Stimulated activated CD8-positive, alpha-beta memory T cell treated with anti-CD3 and anti-CD28 coated beads, Interleukin-12 subunit alpha, Interleukin-12 subunit beta, amount 100 ng/mL, for 24 hours (primary cell): ENCODE data around the gene PCDHB16.
"Not testable (repeated sequence)": the region's sequence is repeated elsewhere in the genome, so short reads cannot be mapped to it uniquely, and the experiment has no call there.

Experiments used
- DNase-seq: peaks from one replicate; pipeline ENCODE4 v3.0.0-alpha.2; 2020; ENCODE audit errors: extremely low read depth

PCDHB16 gene

DNA sequence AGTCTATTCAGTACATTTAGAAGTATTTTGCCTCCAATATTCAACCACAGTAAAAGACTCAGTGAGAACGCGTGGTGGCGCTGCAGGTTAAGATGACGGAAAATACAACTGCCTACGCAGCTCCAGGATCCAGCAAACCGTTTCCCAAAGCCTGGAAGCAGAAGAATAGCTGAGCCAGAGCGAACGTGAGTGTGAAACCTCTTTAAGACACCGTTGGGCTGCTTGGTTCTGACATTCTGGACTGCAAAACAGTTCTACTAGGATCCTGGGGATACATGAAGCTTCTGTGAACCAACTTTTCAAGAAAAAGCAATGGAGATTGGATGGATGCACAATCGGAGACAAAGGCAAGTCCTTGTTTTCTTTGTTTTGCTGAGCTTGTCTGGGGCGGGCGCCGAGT is at the start of gene PCDHB16:
TSS of gene PCDHB16 (plus strand) at position 140 of the 400 bp plus-strand sequence. CDS start at position 313, 173 bp downstream.
- no peak for DNase-seq

DNA sequence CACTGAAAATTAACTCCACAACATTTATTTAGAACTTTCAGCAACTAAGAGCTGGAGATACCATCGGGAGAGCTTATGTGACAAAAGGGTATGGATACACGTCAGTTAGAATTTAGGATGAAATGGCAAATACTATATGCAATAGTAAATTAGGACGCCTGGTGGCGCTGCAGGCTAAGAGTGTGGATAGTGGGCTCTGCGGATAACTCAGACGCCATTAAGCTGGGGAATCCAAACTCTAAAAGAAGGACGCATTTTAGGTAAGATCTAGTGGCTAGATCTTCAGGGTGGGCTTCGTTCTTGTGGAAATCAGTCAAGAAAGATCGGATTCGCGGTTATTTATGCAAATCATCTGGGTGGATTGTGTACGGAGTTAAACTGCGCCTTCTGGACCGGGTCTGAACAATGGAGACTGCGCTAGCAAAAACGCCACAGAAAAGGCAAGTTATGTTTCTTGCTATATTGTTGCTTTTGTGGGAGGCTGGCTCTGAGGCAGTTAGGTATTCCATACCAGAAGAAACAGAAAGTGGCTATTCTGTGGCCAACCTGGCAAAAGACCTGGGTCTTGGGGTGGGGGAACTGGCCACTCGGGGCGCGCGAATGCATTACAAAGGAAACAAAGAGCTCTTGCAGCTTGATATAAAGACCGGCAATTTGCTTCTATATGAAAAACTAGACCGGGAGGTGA is 47.0 kb upstream of the PCDHB16 start, which contains the start of gene PCDHB5:
TSS of gene PCDHB5 (plus strand) at position 177 of the 688 bp plus-strand sequence. CDS start at position 406, 229 bp downstream.
- DNase-seq = no peak

DNA sequence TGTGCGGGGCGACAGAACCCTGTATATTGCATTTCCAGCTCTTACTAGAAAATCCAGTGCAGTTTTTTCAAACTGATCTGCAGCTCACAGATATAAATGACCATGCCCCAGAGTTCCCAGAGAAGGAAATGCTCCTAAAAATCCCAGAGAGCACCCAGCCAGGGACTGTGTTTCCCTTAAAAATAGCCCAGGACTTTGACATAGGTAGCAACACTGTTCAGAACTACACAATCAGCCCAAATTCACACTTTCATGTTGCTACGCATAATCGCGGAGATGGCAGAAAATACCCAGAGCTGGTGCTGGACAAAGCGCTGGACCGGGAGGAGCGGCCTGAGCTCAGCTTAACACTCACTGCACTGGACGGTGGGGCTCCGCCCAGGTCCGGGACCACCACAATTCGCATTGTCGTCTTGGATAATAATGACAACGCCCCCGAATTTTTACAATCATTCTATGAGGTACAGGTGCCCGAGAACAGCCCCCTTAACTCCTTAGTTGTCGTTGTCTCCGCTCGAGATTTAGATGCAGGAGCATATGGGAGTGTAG is 46.4 kb upstream of the PCDHB16 start:
- DNase-seq = no peak

DNA sequence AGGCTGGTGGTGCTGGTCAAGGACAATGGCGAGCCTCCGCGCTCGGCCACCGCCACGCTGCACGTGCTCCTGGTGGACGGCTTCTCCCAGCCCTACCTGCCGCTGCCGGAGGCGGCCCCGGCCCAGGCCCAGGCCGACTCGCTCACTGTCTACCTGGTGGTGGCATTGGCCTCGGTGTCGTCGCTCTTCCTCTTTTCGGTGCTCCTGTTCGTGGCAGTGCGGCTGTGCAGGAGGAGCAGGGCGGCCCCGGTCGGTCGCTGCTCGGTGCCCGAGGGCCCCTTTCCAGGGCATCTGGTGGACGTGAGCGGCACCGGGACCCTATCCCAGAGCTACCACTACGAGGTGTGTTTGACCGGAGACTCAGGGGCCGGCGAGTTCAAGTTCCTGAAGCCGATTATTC is 44.8 kb upstream of the PCDHB16 start:
- DNase-seq = not testable (repeated sequence)

DNA sequence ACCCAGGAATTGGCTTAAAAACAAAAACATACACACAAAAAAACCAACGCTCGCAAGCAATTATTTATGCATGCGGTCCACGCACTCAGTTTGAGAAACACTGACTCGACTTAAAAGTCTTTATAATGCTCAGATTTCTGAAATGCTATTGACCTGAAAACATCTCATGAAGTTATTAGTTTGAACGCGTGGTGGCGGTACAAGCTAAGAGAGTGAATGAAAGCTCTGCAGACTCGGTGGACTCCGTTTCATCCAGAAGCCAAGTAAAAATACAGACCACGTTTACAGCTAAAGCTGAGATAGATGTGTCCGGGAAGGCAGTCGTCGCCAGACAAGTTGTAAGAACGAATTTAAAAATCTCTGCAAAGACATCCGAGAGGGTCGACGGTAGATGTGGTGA is 32.4 kb upstream of the PCDHB16 start, which contains the start of gene PCDHB6:
TSS of gene PCDHB6 (plus strand) at position 246 of the 400 bp plus-strand sequence. CDS start 201 bp downstream, outside the sequence.
- no peak for DNase-seq

DNA sequence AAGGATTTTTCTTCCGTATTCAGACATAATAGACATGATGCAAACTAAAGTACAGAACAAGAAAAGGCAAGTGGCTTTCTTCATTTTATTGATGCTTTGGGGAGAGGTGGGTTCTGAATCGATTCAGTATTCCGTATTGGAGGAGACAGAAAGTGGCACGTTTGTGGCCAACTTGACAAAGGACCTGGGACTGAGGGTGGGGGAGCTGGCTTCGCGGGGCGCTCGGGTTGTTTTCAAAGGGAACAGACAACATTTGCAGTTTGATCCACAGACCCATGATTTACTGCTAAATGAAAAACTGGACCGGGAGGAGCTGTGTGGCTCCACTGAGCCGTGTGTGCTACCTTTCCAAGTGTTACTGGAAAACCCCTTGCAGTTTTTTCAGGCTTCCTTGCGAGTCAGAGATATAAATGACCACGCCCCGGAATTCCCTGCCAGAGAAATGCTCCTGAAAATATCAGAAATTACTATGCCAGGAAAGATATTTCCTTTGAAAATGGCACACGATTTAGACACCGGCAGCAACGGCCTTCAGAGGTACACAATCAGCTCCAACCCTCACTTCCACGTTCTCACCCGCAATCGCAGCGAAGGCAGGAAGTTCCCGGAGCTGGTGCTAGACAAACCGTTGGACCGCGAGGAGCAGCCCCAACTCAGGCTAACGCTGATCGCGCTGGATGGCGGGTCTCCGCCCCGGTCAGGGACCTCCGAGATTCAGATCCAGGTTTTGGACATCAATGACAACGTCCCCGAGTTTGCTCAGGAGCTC is 31.8 kb upstream of the PCDHB16 start:
- no peak for DNase-seq

DNA sequence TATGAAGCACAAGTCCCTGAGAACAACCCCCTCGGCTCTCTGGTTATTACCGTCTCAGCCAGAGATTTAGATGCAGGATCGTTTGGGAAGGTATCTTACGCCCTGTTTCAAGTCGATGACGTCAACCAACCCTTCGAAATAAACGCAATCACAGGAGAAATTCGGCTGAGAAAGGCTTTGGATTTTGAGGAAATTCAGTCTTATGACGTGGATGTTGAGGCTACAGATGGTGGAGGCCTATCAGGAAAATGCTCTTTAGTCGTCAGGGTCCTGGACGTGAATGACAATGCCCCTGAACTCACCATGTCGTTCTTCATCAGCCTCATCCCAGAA is 31.2 kb upstream of the PCDHB16 start:
- DNase-seq = no peak

DNA sequence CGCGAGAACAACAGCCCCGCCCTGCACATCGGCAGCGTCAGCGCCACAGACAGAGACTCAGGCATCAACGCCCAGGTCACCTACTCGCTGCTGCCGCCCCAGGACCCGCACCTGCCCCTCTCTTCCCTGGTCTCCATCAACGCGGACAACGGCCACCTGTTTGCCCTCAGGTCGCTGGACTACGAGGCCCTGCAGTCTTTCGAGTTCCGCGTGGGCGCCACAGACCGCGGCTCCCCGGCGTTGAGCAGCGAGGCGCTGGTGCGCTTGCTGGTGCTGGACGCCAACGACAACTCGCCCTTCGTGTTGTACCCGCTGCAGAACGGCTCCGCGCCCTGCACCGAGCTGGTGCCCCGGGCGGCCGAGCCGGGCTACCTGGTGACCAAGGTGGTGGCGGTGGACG is 30.6 kb upstream of the PCDHB16 start:
- DNase-seq = not testable (repeated sequence)

DNA sequence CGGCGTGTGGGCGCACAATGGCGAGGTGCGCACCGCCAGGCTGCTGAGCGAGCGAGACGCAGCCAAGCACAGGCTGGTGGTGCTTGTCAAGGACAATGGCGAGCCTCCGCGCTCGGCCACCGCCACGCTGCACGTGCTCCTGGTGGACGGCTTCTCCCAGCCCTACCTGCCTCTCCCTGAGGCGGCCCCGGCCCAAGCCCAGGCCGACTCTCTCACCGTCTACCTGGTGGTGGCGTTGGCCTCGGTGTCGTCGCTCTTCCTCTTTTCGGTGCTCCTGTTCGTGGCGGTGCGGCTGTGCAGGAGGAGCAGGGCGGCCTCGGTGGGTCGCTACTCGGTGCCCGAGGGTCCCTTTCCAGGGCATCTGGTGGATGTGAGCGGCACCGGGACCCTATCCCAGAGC is 30.1 kb upstream of the PCDHB16 start:
- DNase-seq = not testable (repeated sequence)

DNA sequence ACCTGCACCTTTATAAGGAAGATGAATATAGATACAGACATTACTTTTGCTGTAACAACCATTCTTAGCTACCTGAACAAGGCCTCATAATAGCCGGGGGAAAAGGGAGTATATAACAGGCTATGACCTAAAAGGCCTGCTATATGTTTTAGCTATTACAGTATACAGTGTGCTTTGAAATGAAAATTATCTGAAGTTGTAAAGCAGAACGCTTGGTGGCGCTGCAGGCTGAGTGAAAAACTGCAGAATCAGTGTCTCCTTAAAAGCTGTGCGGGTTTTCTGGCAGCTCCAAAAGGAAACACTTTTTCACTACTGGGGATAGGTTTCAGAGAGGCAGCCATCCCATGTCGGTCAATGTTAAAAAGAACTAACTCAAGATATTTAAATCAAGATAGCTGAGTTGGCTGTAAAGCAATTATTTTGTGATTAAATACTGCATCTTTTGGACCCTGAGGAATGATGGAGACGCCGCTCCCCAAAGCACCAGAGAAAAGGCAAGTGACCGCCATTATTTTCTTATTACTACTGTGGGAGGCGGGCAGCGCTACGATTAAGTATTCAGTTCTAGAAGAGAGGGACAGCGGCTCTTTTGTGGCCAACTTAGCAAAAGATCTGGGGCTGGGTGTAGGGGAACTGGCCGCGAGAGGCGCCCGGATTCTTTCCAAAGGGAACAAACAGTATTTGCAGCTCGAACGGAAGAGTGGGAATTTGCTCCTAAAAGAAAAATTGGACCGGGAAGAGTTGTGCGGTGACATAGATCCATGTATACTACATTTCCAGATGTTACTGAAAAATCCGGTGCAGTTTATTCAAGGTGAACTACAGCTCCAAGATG is 26.4 kb upstream of the PCDHB16 start:
- no peak for DNase-seq

DNA sequence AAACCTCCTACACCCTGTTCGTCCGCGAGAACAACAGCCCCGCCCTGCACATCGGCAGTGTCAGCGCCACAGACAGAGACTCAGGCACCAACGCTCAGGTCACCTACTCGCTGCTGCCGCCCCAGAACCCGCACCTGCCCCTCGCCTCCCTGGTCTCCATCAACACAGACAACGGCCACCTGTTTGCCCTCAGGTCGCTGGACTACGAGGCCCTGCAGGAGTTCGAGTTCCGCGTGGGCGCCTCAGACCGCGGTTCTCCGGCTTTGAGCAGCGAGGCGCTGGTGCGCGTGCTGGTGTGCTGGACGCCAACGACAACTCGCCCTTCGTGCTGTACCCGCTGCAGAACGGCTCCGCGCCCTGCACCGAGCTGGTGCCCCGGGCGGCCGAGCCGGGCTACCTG is 24.8 kb upstream of the PCDHB16 start:
- not testable (repeated sequence) for DNase-seq

DNA sequence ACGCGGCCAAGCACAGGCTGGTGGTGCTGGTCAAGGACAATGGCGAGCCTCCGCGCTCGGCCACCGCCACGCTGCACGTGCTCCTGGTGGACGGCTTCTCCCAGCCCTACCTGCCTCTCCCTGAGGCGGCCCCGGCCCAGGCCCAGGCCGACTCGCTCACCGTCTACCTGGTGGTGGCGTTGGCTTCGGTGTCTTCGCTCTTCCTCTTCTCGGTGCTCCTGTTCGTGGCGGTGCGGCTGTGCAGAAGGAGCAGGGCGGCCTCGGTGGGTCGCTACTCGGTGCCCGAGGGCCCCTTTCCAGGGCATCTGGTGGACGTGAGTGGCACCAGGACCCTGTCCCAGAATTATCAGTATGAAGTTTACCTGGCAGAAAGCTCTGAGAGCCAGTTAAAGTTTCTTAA is 24.3 kb upstream of the PCDHB16 start:
- DNase-seq = not testable (repeated sequence)

DNA sequence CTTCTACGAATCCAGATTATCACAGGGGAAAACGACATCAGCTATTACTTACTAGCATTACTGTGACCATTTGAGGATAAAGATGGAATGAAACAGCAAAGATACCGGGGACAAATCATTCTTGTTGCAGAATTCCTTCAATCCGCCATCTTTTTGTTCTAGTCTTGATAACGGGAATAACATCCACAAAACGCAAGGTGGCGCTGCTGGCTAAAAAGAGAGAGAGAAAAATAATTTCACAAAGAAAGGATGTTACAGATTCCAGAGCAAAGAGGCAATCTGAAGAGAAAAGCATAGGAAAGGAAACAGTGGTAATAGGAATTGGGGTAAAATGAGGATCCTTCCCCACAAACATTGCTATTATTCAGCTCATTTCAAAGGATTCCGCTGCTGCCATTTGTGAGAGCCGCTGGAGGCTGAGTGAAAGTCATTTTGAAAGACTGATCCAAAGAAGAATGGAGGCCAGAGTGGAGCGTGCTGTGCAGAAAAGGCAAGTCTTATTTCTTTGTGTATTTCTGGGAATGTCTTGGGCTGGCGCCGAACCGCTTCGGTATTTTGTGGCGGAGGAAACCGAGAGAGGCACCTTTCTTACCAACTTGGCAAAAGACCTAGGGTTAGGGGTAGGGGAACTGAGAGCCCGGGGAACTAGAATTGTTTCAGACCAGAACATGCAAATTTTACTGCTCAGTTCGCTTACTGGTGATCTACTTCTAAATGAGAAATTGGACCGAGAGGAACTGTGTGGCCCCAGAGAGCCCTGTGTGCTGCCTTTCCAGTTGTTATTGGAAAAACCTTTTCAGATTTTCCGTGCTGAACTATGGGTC is 9.6 kb upstream of the PCDHB16 start, which contains the start of gene PCDHB7:
TSS of gene PCDHB7 (plus strand) at position 264 of the 824 bp plus-strand sequence. CDS start at position 456, 192 bp downstream.
- DNase-seq = no peak

DNA sequence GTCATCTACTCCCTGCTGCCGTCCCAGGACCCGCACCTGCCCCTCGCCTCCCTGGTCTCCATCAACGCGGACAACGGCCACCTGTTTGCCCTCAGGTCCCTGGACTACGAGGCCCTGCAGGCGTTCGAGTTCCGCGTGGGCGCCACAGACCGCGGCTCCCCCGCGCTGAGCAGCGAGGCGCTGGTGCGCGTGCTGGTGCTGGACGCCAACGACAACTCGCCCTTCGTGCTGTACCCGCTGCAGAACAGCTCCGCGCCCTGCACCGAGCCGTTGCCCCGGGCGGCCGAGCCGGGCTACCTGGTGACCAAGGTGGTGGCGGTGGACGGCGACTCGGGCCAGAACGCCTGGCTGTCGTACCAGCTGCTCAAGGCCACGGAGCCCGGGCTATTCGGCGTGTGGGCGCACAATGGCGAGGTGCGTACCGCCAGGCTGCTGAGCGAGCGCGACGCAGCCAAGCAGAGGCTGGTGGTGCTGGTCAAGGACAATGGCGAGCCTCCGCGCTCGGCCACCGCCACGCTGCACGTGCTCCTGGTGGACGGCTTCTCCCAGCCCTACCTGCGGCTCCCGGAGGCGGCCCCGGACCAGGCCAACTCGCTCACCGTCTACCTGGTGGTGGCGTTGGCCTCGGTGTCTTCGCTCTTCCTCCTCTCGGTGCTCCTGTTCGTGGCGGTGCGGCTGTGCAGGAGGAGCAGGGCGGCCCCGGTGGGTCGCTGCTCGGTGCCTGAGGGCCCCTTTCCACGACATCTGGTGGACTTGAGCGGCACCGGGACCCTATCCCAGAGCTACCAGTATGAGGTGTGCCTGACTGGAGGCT is 7.7 kb upstream of the PCDHB16 start:
- DNase-seq = not testable (repeated sequence)

DNA sequence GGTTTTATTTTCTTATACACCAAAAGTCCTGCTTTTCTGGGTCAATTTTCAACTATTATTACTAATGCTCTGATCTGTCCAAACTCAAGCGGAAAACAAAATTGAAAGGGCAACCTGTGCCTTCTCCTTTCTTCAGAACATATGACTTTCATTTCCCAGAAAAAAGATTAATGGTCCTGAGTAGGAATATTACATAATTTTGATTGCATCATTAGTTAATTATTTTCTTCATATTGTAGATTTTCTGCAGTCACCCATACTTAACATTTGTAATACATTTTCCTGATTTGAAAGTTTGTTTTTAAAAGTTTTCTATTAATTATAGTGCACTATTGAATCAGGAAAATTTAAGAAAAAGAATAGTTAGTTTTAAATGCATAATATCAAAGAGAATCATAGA is 6.3 kb upstream of the PCDHB16 start:
- DNase-seq = no peak

DNA sequence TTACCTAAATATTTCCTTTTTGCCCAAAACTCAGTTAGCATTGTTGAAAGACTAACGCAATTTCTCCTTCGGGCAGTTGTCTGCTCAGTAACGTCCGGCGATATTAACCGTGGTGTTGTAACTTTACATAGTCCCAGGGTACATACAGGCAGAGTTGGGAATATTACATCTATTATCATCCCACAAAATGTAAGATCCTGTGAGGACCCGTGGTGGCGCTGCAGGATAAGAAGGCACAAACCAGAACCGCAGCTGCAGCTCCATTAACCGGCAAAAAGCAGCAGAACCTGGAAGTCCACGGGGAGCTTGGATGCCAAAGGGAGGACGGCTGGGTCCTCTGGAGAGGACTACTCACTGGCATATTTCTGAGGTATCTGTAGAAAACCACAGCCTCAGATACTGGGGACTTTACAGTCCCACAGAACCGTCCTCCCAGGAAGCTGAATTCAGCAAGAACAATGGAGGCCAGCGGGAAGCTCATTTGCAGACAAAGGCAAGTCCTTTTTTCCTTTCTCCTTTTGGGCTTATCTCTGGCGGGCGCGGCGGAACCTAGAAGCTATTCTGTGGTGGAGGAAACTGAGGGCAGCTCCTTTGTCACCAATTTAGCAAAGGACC is 4.5 kb upstream of the PCDHB16 start, which contains the start of gene PCDHB8:
TSS of gene PCDHB8 (plus strand) at position 214 of the 615 bp plus-strand sequence. CDS start at position 459, 245 bp downstream.
- not testable (repeated sequence) for DNase-seq

DNA sequence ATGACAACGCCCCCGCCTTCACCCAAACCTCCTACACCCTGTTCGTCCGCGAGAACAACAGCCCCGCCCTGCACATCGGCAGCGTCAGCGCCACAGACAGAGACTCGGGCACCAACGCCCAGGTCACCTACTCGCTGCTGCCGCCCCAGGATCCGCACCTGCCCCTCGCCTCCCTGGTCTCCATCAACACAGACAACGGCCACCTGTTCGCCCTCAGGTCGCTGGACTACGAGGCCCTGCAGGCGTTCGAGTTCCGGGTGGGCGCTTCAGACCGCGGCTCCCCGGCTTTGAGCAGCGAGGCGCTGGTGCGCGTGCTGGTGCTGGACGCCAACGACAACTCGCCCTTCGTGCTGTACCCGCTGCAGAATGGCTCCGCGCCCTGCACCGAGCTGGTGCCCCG is 2.8 kb upstream of the PCDHB16 start:
- DNase-seq = not testable (repeated sequence)

DNA sequence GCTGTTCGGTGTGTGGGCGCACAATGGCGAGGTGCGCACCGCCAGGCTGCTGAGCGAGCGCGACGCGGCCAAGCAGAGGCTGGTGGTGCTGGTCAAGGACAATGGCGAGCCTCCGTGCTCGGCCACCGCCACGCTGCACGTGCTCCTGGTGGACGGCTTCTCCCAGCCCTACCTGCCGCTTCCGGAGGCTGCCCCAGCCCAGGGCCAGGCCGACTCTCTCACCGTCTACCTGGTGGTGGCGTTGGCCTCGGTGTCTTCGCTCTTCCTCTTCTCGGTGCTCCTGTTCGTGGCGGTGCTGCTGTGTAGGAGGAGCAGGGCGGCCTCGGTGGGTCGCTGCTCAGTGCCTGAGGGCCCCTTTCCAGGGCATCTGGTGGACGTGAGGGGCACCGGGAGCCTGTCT is 2.3 kb upstream of the PCDHB16 start:
- not testable (repeated sequence) for DNase-seq

DNA sequence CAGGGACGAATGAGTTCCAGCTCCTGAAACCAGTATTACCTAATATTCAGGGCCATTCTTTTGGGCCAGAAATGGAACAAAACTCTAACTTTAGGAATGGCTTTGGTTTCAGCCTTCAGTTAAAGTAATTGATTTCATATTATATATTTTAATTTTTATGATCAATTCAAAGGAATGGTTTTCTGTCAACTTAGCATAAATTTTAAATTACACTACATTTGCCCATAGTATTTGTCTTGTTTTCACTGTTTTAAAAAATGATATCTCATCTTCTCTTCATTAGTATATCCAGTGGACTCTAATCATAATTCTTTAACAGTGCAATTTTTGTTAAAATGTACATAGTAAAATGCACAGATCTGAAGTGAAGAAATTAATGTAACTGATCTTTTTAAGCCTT is 1.9 kb upstream of the PCDHB16 start:
- DNase-seq = no peak
